Measurements from ENCODE around the gene PHKA2. TPM values are rescaled to one million over a fixed set of nuclear protein-coding genes. Genes with fewer than 3 reads are reported as not detected.

Gene PHKA2
- total and polyA plus RNA-seq, 3 experiments from 2014 or later: 9.7 to 16.1 (median 16.0) TPM

DNA sequence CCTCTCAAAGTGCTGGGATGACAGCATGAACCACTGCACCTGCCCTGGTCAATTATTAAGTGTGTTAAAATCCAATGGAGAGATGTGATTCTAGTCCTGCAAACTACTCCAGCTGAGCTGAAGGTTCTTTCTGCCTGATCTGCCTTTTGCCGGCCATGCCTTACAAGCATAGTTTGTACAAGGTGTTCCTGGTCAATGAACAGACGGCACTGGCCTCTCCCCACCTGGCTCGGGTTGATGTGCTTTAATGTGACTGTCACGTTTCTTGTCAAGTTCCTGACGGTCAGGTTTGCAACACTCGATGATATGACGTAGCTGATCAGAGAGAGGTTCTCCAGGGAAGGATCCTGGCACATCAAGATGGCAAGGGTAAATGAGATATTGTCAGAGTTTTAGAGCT, 23.1 kb upstream of the PHKA2 start:
- Mint-ChIP-seq H3K27me3 (no peaks in the 10 kb centered on the region), H3K4me1 (no peaks in the 10 kb centered on the region), H3K36me3 (peaks cover 0 to 3% (median 2%) of the 10 kb centered on the region in 3 donors), H3K9me3 (peaks cover 0 to 3% (median 0%) of the 10 kb centered on the region in 5 donors), H3K4me3 (no peak overlapping the region), H3K27ac (no peak overlapping the region)
- H3K4me3 ChIP-seq (ENCODE audit: low read length): no peak overlapping the region
- ChIA-PET CTCF (no interaction called here), POLR2A (no interaction called here)
- H3K9me3 ChIP-seq (ENCODE audit: low read length): no peaks in the 10 kb centered on the region
- no peak overlapping the region for H3K27ac ChIP-seq (ENCODE audit: low read depth, low read length)
- H3K4me1 ChIP-seq (ENCODE audit: insufficient read depth, low read length): no peaks in the 10 kb centered on the region
- H3K27me3 ChIP-seq (ENCODE audit: insufficient read depth, low read length, poor library complexity, severe bottlenecking): no peaks in the 10 kb centered on the region
- H3K36me3 ChIP-seq (ENCODE audit: insufficient read depth, low read length): no peaks in the 10 kb centered on the region
- DNase-seq: no peak

DNA sequence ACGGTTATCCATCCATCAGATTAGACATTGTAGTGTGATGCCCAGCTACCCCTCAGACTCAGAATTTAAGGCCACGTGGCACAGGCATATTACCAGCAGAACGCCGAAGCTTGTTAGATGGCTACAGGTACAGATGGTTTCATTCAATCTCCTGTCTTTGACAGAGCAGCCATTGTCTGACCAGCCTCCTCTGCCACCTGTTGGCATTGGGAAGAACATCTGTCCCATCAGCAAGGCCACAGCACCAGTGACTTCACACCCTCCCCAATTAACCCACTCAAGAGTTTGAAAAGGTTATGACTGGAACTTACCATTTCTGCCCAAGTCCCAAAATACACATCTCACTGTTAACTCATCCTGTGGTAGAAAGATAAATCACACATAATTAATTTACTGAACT, 22.0 kb upstream of the PHKA2 start:
- Mint-ChIP-seq H3K27me3 (no peaks in the 10 kb centered on the region), H3K36me3 (peaks cover 0 to 3% (median 2%) of the 10 kb centered on the region in 3 donors), H3K4me3 (no peak overlapping the region), H3K4me1 (no peaks in the 10 kb centered on the region), H3K27ac (no peak overlapping the region), H3K9me3 (no peaks in the 10 kb centered on the region)
- Histone ChIP-seq H3K4me3 (ENCODE audit: low read length) (no peak overlapping the region), H3K27me3 (ENCODE audit: insufficient read depth, low read length, poor library complexity, severe bottlenecking) (no peaks in the 10 kb centered on the region), H3K27ac (ENCODE audit: low read depth, low read length) (no peak overlapping the region), H3K4me1 (ENCODE audit: insufficient read depth, low read length) (no peaks in the 10 kb centered on the region), H3K9me3 (ENCODE audit: low read length) (no peaks in the 10 kb centered on the region), H3K36me3 (ENCODE audit: insufficient read depth, low read length) (no peaks in the 10 kb centered on the region)
- DNase-seq: no peak
- ChIA-PET POLR2A (interaction anchor here (0.5 kb wide), 1 partner anchor 850 kb away, joined by 3 read pairs; no protein-coding TSS in a partner anchor), CTCF (no interaction called here)

DNA sequence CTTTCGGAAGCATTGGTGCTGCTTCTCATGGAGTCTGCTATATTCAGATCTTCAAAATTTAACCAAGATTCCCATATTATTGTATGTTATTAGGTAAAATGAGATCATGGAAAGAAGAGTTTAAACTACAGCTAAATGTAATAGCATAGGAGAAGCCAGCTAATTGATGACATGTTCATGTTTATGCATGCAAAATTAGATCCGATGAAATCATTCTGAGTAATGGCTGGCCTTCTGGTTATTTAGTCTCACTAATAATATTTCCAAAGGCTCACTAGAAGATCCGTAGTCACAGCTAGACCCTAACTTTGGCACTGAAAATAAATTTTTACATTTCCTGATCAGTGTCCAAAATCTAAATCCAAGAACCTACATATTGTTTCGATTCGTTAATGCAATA, 19.8 kb upstream of the PHKA2 start:
- POLR2A ChIA-PET: no interaction called here
- Histone ChIP-seq H3K36me3 (ENCODE audit: insufficient read depth, low read length) (no peaks in the 10 kb centered on the region), H3K4me1 (ENCODE audit: insufficient read depth, low read length) (no peaks in the 10 kb centered on the region), H3K27me3 (ENCODE audit: insufficient read depth, low read length, poor library complexity, severe bottlenecking) (no peaks in the 10 kb centered on the region), H3K4me3 (ENCODE audit: low read length) (no peak overlapping the region), H3K9me3 (ENCODE audit: low read length) (no peaks in the 10 kb centered on the region), H3K27ac (ENCODE audit: low read depth, low read length) (no peak overlapping the region)
- Mint-ChIP-seq H3K27me3 (no peaks in the 10 kb centered on the region), H3K4me1 (no peaks in the 10 kb centered on the region), H3K9me3 (no peaks in the 10 kb centered on the region), H3K27ac (no peak overlapping the region), H3K4me3 (no peak overlapping the region), H3K36me3 (no peaks in the 10 kb centered on the region)
- CTCF ChIA-PET: no interaction called here
- no peak for DNase-seq

DNA sequence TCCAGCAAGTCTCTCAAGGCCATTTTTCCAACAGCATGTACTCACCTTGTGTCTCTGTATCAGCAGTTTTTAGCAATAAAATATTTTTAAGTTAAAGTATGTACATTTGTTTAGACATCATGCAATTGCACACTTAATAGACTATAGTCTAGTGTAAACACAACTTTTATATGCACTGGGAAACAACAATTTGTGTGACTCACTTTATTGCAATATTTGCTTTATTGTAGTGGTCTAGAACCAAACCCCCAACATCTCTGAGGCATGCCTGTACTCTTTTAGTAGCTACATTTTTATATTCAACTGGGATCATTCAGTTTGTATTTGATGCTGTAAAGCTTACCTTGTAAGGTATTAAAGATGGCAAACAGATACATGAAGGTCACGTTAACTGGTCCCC, 14.7 kb upstream of the PHKA2 start:
- no peaks in the 10 kb centered on the region for H3K9me3 Mint-ChIP-seq
- H3K4me1 Mint-ChIP-seq: no peaks in the 10 kb centered on the region
- Histone ChIP-seq H3K27me3 (ENCODE audit: insufficient read depth, low read length, poor library complexity, severe bottlenecking) (no peaks in the 10 kb centered on the region), H3K27ac (ENCODE audit: low read depth, low read length) (no peak overlapping the region), H3K4me1 (ENCODE audit: insufficient read depth, low read length) (no peaks in the 10 kb centered on the region), H3K4me3 (ENCODE audit: low read length) (no peak overlapping the region), H3K36me3 (ENCODE audit: insufficient read depth, low read length) (no peaks in the 10 kb centered on the region), H3K9me3 (ENCODE audit: low read length) (no peaks in the 10 kb centered on the region)
- POLR2A ChIA-PET: no interaction called here
- DNase-seq: no peak
- no peak overlapping the region for H3K4me3 Mint-ChIP-seq
- H3K27ac Mint-ChIP-seq: no peak overlapping the region
- no peaks in the 10 kb centered on the region for H3K27me3 Mint-ChIP-seq
- no peaks in the 10 kb centered on the region for H3K36me3 Mint-ChIP-seq
- CTCF ChIA-PET: no interaction called here

DNA sequence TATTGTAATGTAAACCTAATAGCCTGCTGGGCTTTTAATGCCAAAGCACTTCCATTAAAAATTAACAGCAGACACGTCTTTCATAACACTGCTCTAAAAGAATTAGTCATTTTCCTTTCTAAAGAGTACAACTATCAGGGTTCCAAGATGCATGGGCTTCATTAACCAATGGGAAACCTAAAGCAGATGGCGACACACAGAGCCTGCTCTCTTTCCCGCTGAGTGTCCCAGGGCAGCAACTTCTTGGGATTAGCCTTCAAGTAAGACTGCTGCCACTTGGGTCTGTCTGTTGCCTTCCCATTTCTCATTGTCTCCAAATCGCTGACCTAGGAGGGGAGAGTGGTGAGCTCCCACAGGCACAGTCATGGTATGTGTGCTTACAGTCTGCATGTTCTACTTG, 14.0 kb upstream of the PHKA2 start:
- H3K4me1 Mint-ChIP-seq: no peaks in the 10 kb centered on the region
- Histone ChIP-seq H3K9me3 (ENCODE audit: low read length) (no peaks in the 10 kb centered on the region), H3K36me3 (ENCODE audit: insufficient read depth, low read length) (no peaks in the 10 kb centered on the region), H3K4me1 (ENCODE audit: insufficient read depth, low read length) (no peaks in the 10 kb centered on the region), H3K4me3 (ENCODE audit: low read length) (no peak overlapping the region), H3K27ac (ENCODE audit: low read depth, low read length) (no peak overlapping the region), H3K27me3 (ENCODE audit: insufficient read depth, low read length, poor library complexity, severe bottlenecking) (no peaks in the 10 kb centered on the region)
- H3K9me3 Mint-ChIP-seq: no peaks in the 10 kb centered on the region
- H3K36me3 Mint-ChIP-seq: no peaks in the 10 kb centered on the region
- DNase-seq: no peak
- ChIA-PET POLR2A (no interaction called here), CTCF (no interaction called here)
- no peak overlapping the region for H3K4me3 Mint-ChIP-seq
- H3K27me3 Mint-ChIP-seq: no peaks in the 10 kb centered on the region
- no peak overlapping the region for H3K27ac Mint-ChIP-seq

DNA sequence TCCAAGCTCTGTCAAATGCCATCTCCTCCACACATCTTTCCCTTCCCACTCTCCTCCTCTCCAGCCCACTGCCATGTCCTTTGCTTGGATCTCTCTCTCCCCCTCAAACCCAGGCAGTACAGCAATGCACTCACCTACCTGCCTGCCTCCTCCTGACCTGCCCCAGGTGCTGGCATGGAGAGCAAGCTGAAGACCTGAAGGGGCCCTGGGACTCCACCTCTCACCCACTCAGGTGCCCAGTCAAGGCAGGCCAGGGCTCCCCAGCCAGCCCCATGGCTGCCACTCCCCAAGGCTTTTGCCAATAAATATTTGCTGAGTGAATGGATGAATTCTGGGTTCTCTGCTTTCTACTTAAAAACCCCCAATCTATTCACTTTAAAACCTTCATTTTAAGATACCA, 12.6 kb upstream of the PHKA2 start:
- Histone ChIP-seq H3K4me3 (ENCODE audit: low read length) (no peak overlapping the region), H3K36me3 (ENCODE audit: insufficient read depth, low read length) (no peaks in the 10 kb centered on the region), H3K27ac (ENCODE audit: low read depth, low read length) (no peak overlapping the region), H3K9me3 (ENCODE audit: low read length) (no peaks in the 10 kb centered on the region), H3K4me1 (ENCODE audit: insufficient read depth, low read length) (no peaks in the 10 kb centered on the region), H3K27me3 (ENCODE audit: insufficient read depth, low read length, poor library complexity, severe bottlenecking) (no peaks in the 10 kb centered on the region)
- no peaks in the 10 kb centered on the region for H3K9me3 Mint-ChIP-seq
- no peaks in the 10 kb centered on the region for H3K27me3 Mint-ChIP-seq
- no peak overlapping the region for H3K4me3 Mint-ChIP-seq
- H3K27ac Mint-ChIP-seq: peak overlapping the region in 1 of 8 donors; percentile 97
- H3K36me3 Mint-ChIP-seq: no peaks in the 10 kb centered on the region
- no peaks in the 10 kb centered on the region for H3K4me1 Mint-ChIP-seq
- DNase-seq: no peak
- ChIA-PET CTCF (no interaction called here), POLR2A (no interaction called here)

DNA sequence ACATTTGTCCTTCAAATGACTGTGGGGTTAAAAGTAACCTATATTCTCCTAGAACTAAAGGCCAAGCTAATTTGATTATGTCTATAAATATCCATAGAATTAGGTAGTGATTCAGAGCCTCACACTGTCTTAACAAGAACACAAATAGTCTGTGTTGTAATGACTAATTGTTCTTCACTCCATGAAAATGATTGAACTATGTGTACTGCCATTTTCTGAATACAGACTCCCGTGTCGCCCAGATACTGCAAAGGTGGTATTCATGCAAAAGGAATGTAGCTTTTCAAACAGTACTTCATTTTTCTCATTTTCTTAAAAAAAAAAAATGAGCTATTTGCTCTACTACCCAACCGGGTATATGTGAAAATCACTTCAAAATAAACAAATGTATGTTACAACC, 11.3 kb upstream of the PHKA2 start:
- H3K4me3 Mint-ChIP-seq: no peak overlapping the region
- Histone ChIP-seq H3K27me3 (ENCODE audit: insufficient read depth, low read length, poor library complexity, severe bottlenecking) (no peaks in the 10 kb centered on the region), H3K27ac (ENCODE audit: low read depth, low read length) (no peak overlapping the region), H3K4me3 (ENCODE audit: low read length) (no peak overlapping the region), H3K9me3 (ENCODE audit: low read length) (no peaks in the 10 kb centered on the region), H3K4me1 (ENCODE audit: insufficient read depth, low read length) (no peaks in the 10 kb centered on the region), H3K36me3 (ENCODE audit: insufficient read depth, low read length) (no peaks in the 10 kb centered on the region)
- ChIA-PET CTCF (no interaction called here), POLR2A (no interaction called here)
- no peak overlapping the region for H3K27ac Mint-ChIP-seq
- no peaks in the 10 kb centered on the region for H3K4me1 Mint-ChIP-seq
- H3K36me3 Mint-ChIP-seq: no peaks in the 10 kb centered on the region
- H3K27me3 Mint-ChIP-seq: no peaks in the 10 kb centered on the region
- no peaks in the 10 kb centered on the region for H3K9me3 Mint-ChIP-seq
- no peak for DNase-seq

DNA sequence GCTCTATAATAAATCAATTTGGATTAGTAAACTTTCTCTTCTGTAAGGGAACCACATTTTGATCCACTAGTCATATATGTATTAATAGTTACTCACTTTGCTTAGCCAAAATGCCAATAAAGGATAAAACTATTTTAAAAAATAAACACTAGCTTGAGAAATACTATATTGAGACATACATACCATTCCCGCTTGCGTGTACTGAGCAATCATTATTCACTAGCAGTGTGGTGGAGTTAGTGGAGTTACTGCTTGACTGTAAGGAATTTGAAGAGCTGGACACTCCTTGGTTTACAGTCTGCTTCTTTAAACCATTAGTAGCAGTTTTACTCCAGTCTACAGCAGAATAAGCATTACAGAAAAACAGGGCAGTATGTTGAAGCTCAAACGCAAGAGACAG, 10.8 kb upstream of the PHKA2 start:
- CTCF ChIA-PET: no interaction called here
- POLR2A ChIA-PET: no interaction called here
- no peaks in the 10 kb centered on the region for H3K4me1 Mint-ChIP-seq
- H3K4me3 Mint-ChIP-seq: no peak overlapping the region
- no peaks in the 10 kb centered on the region for H3K4me1 ChIP-seq (ENCODE audit: insufficient read depth, low read length)
- H3K27me3 Mint-ChIP-seq: no peaks in the 10 kb centered on the region
- H3K9me3 Mint-ChIP-seq: no peaks in the 10 kb centered on the region
- no peaks in the 10 kb centered on the region for H3K27me3 ChIP-seq (ENCODE audit: insufficient read depth, low read length, poor library complexity, severe bottlenecking)
- H3K27ac Mint-ChIP-seq: no peak overlapping the region
- no peak for DNase-seq
- no peaks in the 10 kb centered on the region for H3K36me3 Mint-ChIP-seq
- H3K4me3 ChIP-seq (ENCODE audit: low read length): no peak overlapping the region
- no peaks in the 10 kb centered on the region for H3K36me3 ChIP-seq (ENCODE audit: insufficient read depth, low read length)
- H3K27ac ChIP-seq (ENCODE audit: low read depth, low read length): no peak overlapping the region
- H3K9me3 ChIP-seq (ENCODE audit: low read length): no peaks in the 10 kb centered on the region

DNA sequence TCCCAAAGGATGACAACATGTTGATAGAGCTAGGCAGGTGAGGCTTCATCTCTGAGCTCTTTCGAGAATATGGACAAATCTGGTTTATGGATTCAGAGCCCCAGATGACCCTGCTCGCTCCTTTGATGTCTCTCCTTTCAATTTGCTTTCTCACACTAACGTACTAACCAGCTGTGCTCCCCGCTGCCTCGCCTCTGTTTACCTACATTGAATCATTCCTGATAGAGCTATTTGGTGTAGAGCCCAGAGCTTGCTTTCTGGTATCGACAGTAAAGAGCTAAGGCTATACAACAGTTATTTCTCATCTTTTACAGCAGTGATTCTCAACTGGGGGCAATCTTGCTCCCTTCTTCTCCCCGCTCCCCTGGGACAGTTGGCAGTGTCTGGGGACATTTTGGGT, 8.9 kb upstream of the PHKA2 start:
- no peaks in the 10 kb centered on the region for H3K9me3 ChIP-seq (ENCODE audit: low read length)
- DNase-seq: no peak
- ChIA-PET CTCF (no interaction called here), POLR2A (no interaction called here)
- no peak overlapping the region for H3K27ac ChIP-seq (ENCODE audit: low read depth, low read length)
- Mint-ChIP-seq H3K4me3 (no peak overlapping the region), H3K36me3 (no peaks in the 10 kb centered on the region), H3K9me3 (no peaks in the 10 kb centered on the region), H3K27ac (peak overlapping the region in 1 of 8 donors; percentile 65), H3K27me3 (peaks cover 0 to 1% of the 10 kb centered on the region in 2 donors), H3K4me1 (no peaks in the 10 kb centered on the region)
- H3K4me1 ChIP-seq (ENCODE audit: insufficient read depth, low read length): no peaks in the 10 kb centered on the region
- no peak overlapping the region for H3K4me3 ChIP-seq (ENCODE audit: low read length)
- no peaks in the 10 kb centered on the region for H3K36me3 ChIP-seq (ENCODE audit: insufficient read depth, low read length)
- H3K27me3 ChIP-seq (ENCODE audit: insufficient read depth, low read length, poor library complexity, severe bottlenecking): no peaks in the 10 kb centered on the region
